ENCODE data around the gene SYNGR2.

DNA sequence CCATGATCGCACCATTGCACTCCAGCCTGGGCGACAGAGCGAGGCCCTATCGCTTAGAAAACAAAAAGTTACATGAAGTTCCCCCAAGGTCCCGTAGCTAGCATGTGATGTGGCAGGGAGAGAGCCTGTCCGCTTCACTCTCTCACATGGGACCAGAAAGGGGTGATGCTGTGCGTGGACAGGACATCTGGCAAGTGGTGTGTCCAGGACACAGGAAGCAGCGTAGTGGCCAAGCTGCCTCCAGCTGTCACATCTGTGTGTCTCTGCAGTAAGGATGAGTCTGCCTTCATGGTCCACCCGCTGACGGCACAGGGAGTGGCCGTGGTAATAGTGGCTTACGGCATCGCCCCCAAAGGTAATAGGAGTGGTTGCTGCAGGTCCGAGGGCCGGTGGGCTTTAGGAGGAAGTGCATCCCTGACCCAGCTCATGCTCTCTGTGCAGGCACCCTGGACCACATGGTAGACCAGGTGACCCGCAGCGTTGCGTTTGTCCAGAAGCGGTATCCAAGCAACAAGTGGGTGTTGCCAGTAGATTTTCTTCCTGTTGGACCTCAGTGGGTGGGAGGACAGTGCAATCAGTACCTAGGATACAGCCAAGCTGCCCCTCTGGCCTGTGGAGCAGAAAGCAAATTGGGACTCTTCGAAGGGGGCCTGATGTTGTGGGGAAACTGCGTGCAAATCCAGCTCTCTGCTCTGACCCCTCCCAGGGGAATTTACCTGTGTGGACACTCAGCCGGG, 36.2 kb downstream of the SYNGR2 start:
- TF ChIP-seq, protein P1, sequence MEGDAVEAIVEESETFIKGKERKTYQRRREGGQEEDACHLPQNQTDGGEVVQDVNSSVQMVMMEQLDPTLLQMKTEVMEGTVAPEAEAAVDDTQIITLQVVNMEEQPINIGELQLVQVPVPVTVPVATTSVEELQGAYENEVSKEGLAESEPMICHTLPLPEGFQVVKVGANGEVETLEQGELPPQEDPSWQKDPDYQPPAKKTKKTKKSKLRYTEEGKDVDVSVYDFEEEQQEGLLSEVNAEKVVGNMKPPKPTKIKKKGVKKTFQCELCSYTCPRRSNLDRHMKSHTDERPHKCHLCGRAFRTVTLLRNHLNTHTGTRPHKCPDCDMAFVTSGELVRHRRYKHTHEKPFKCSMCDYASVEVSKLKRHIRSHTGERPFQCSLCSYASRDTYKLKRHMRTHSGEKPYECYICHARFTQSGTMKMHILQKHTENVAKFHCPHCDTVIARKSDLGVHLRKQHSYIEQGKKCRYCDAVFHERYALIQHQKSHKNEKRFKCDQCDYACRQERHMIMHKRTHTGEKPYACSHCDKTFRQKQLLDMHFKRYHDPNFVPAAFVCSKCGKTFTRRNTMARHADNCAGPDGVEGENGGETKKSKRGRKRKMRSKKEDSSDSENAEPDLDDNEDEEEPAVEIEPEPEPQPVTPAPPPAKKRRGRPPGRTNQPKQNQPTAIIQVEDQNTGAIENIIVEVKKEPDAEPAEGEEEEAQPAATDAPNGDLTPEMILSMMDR (conservative IDR thresholded peaks at IDR 0.05 in 1 of 2, IDR thresholded peaks at IDR 0.05 in 1 of 2; ENCODE audit: low read depth in 1 of 2, low read length in 2 of 2), result no peak
- TF ChIP-seq EZH2 (IDR thresholded peaks at IDR 0.05; ENCODE audit: low read length, missing control alignments), result no peak
